Measurements from ENCODE around the gene SCIN.

DNA sequence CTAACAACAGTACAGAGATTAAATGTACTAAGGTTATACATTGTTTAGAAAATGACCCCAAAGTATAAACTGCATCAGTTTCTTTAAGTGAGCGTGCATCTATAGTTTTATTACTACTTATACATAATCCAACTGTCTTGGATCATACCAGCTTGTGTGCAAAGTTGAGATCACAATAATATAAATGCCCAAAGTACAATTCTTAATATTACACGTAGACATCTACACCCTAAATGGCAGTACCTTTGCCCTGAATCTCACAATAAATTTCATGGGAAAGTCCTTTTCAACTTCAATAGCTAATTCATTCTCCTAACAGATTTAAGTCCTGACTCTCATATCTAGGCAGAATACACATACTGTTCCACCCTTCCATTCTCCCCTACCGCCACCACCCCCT is 11.8 kb downstream of the SCIN start:
- TF ChIP-seq POLR2A (IDR thresholded peaks at IDR 0.05; ENCODE audit: low read depth), result no peak
- TF ChIP-seq, protein P1, sequence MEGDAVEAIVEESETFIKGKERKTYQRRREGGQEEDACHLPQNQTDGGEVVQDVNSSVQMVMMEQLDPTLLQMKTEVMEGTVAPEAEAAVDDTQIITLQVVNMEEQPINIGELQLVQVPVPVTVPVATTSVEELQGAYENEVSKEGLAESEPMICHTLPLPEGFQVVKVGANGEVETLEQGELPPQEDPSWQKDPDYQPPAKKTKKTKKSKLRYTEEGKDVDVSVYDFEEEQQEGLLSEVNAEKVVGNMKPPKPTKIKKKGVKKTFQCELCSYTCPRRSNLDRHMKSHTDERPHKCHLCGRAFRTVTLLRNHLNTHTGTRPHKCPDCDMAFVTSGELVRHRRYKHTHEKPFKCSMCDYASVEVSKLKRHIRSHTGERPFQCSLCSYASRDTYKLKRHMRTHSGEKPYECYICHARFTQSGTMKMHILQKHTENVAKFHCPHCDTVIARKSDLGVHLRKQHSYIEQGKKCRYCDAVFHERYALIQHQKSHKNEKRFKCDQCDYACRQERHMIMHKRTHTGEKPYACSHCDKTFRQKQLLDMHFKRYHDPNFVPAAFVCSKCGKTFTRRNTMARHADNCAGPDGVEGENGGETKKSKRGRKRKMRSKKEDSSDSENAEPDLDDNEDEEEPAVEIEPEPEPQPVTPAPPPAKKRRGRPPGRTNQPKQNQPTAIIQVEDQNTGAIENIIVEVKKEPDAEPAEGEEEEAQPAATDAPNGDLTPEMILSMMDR (IDR thresholded peaks at IDR 0.05), result no peak
- TF ChIP-seq POLR2AphosphoS5 (IDR thresholded peaks at IDR 0.05), result no peak
- no peak for TF ChIP-seq EP300 (IDR thresholded peaks at IDR 0.05)

All from esophagus muscularis mucosa (tissue), 4 donors.